Measurements from ENCODE around the gene BHMT2.

The BHMT2 gene

DNA sequence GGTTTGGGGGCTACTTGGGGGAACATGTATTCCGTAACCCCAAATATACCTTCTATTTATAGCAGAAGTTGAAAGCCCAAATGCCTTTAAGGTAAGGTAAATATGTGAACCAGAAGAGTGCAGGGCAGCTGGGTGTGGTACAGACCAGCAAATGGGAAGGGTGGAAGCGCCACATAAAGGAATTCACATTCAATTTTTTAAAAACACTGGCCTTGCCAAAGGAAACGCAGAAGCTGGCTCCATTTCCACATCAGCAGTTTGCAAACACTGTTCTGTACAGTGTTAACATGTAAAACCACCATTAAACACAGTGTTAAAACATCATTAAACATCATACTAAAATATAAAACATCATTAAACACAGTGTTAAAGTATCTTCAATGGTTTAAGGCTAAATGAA is 38.5 kb downstream of the BHMT2 start:
- H3K27ac ChIP-seq: peak overlapping the region; percentile 69
- TF ChIP-seq, protein P1, sequence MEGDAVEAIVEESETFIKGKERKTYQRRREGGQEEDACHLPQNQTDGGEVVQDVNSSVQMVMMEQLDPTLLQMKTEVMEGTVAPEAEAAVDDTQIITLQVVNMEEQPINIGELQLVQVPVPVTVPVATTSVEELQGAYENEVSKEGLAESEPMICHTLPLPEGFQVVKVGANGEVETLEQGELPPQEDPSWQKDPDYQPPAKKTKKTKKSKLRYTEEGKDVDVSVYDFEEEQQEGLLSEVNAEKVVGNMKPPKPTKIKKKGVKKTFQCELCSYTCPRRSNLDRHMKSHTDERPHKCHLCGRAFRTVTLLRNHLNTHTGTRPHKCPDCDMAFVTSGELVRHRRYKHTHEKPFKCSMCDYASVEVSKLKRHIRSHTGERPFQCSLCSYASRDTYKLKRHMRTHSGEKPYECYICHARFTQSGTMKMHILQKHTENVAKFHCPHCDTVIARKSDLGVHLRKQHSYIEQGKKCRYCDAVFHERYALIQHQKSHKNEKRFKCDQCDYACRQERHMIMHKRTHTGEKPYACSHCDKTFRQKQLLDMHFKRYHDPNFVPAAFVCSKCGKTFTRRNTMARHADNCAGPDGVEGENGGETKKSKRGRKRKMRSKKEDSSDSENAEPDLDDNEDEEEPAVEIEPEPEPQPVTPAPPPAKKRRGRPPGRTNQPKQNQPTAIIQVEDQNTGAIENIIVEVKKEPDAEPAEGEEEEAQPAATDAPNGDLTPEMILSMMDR (conservative IDR thresholded peaks at IDR 0.05): no peak

DNA sequence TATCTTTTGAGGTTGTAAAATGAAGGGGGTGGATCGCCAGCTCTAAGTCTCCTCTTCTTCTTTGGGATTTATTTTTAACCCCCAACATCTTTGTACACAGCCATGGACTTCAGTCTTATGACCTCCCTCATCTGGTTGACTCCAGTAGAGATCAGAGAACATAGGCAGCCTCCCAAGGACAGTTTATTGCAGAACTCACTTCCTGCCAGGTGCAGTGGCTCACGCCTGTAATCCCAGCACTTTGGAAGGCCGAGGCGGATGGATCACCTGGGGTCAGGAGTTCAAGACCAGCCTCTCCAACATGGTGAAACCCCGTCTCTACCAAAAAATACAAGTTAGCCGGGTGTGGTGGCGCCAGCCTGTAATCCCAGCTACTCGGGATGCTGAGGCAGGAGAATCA is 39.2 kb downstream of the BHMT2 start:
- H3K27ac ChIP-seq: peak overlapping the region; percentile 69
- TF ChIP-seq, protein P1 (conservative IDR thresholded peaks at IDR 0.05): no peak

DNA sequence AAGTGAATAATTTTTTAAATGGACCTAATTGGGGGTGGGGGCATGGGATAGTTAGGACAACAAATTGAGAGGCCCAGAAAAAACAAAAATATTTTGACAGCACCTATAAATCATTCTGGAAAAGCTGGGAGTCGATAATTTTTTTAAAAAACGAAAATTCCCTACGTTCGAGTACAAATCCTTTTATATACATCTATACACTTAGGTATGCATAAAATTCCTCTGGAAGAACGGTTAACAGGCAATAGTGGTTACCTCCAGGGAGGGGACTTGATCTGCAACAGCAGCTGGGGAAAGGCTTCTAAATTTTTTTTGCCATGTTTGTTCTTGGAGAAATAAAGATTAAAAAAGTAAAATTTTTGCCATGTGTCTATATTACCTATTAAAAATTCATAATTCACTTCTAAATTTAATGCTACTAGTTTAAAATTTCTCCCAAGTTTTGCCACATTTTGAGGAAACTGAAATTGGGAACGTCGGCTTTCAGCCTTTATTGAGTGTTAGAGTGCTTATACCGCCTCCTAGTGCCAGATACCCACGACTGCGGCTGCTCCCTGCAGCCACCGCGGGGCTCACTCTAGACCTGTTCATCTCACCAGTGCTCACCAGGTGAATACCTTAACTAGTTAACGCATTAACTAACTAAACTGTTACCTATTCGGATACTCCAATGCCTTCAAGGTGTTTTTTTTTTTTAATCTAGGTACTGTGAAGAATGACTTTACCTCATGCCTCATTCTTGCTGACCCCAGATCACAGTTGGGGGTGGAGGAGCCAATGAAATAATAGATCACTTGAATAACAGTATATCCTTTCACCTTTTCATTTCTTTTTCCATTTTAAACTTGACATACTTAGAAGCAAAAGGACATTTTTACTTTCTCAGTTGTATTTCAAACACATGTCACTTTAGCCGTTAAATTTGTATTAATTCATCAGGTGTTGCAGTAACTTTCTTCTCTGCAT is 40.2 kb downstream of the BHMT2 start:
- TF ChIP-seq, protein P1 (conservative IDR thresholded peaks at IDR 0.05): peak; percentile 65
- H3K27ac ChIP-seq: peak overlapping the region; percentile 69

DNA sequence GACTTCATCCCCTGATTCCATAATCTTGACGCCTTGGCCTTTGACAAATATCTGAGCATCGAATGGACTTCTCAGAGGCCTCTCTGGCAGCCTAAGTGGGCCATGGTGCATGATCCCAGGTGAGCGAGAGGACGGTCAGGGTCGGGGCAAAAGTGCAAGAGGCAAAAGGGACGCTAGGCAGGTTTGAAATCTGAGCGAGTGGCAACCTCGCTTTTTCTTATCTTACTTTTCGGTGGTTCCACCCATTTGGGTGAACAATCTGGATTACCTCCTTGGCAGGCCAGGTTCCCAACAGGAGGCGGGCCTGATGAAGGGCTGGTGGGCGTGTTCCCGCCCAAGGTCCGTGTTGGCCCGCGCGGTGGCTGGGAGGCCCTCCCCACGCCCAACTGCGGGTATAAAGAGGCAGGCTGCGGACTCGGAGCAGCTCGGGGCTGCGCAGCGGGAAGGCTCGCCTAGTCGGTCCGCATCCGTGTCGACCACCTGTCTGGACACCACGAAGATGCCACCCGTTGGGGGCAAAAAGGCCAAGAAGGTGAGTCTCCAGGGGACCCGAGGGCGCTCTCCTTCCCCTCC is 41.9 kb downstream of the BHMT2 start, which contains the start of gene BHMT:
Gene BHMT, plus strand, starts transcription at position 423 of the 573 bp plus-strand sequence. Its CDS starts 77 bp downstream, at position 500.
- TF ChIP-seq, protein P1 (conservative IDR thresholded peaks at IDR 0.05): no peak
- H3K27ac ChIP-seq: no peak within 1 kb of the TSS

DNA sequence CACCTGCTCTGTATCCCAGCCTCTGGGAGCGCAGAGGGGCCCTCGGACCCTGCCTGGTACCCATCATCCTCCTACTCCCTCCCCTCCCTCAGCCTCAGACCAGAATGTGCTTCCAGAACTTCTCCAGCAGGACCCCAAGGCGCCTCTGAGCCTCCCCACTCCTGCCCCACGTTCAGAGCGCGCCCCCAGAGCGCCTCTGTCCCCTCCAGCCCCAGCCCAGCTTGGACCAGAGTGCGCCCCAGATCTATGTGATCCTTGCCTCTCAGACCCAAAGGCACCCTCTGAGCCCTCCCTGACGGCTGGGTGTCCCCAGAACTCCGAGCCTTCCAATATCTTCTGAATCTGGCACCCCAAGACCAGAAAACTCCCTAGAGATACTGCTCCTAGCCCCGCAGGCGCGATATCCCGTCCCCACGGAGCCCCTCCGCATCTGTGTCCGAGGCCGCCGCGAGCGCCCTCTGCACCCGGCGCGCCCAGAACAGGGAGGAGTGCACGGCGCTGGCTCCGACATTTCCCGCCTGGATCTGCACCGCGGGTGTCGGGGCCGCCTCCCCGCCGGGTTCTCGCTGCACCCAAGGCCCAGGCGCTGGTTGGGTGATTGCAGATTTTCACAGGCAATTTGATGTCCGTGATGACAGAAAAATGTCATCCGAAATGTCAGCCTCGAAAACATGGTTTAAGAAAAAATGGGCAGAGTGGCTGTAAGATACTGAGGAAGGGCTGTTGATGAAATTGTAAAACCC is 42.6 kb downstream of the BHMT2 start:
- TF ChIP-seq, protein P1 (conservative IDR thresholded peaks at IDR 0.05): no peak
- no peak overlapping the region for H3K27ac ChIP-seq

DNA sequence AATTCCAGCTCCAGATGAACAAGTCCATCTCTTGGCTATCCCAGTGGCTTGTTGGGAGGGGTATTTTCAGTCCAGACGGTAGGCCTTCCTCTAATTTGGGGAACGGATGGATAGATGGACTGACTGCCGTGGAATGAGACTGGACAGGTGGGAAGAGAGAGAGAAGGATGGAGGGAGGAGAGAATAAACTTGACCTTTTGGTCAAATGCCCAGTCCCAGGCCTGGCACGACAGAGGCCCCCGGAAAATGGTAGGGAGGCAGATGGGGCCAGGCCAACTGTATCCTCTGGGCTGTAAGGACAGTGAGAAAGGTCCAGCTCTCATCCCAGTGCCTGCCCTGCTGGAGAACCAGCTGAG is 43.1 kb downstream of the BHMT2 start:
- H3K27ac ChIP-seq: no peak overlapping the region
- TF ChIP-seq, protein P1 (conservative IDR thresholded peaks at IDR 0.05): no peak

DNA sequence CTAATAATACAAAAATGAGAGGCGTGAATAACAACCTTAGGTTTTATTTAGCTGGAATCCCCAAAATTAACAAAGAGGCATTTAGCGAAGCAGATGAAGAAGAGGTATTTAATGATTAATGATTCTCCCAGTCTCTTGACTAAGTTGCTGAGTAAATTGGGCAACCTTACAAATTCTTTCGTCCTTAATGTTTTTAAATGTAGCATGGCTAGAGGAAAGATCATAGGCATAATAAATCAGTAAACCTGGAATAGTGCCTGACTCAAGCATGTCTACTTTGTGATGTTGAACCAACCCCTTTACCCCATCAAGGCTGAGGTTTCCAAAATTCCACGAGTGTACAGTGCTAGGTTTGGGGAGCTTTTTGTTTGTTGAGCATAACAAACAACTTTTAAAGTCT is 49.9 kb downstream of the BHMT2 start:
- H3K27ac ChIP-seq: no peak overlapping the region
- TF ChIP-seq, protein P1 (conservative IDR thresholded peaks at IDR 0.05): no peak

Data from VCaP (cell line).